NCI-H2029 (cell line): Measurements from ENCODE around the gene FAM131C.
"Not testable (repeated sequence)": the region's sequence is repeated elsewhere in the genome, so short reads cannot be mapped to it uniquely, and the experiment has no call there.

ENCODE experiments used
- DNase-seq: peaks from one replicate; lab custom pipeline; 2025; lab: John Stamatoyannopoulos, UW

Gene FAM131C

DNA sequence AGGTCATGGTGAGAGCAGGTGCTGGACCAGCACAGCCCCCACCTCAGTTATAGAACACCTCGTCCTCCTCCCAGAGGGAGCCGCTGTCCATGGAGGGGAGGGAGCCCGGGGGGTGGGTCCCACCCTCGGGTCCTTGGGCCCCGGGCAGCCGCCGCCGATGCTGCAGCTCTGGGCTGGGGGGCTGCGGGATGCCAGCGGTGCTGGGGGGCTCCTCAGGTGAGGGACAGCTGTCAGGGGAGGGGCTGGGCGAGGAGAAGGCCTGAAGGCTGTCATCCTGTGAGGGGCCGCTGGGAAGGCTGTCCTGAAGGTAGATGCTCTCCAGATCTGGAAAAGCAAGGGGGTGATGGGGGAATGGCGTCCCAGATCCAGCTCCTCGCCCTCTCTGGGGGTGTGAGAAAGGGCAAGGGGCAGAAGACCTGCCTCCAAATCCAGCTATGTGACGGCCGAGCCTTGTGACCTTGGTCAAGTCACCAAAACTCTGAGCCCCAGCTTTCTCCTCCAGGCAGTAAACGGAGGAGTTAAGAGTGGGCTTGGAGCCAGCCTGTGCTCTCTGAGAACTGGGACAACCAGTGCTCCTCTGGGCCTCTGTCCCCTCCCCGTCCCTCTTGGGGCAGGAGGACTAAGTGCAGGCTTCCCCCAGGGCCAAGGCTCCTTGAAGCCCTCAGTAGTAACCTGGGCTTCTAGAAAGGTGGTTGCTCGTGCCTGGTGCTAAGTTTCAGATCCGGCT, 14.9 kb downstream of the FAM131C start:
- DNase-seq, result not testable (repeated sequence)

DNA sequence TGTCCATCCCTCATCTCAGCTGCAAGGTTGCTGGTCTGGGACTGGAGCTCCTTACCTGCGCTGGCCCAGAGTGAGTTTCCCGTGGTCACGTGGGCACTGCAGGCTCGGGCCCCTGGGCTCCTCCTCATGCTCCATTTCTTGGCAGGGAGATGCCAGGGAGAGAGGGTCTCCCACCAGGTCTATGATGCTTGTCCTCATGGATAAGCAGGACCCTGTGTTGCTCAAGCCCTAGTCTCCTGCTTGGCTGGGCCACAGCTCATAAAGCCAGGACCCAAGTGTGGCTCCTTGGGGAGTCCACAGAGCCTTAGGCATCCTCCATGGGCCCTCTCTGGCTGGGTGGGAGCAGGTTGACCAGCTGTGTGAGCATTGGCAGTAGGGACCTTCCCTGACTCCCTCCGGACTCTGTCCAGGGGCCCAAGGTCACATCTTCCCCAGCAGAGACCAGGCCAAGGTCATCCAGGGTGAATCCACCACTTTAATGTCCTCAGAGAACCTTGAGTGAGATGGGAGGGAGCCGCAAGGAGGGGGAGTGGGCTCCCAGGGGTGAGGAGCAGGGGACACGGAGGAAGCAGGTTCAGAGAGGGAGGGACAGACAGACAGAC, 16.0 kb downstream of the FAM131C start:
- not testable (repeated sequence) for DNase-seq

DNA sequence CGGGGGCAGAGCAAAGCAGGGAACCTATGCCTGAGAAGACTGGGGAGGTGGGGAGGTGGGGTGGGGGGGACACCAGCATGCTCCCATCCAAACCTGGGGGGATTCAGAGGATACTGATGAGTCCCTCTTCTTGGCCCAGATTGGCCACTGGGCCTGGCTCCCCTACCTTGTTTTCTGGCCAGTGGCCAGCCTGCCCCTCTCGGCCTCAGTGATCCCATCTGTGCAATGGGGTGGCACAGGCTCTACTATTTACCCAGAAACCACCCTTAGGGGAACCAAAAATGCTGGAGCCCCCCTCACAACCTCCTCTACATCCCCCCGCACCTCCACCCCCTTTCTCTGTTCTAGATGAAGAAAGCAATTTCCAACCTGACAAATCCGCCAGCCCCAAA, 16.9 kb downstream of the FAM131C start:
- not testable (repeated sequence) for DNase-seq

DNA sequence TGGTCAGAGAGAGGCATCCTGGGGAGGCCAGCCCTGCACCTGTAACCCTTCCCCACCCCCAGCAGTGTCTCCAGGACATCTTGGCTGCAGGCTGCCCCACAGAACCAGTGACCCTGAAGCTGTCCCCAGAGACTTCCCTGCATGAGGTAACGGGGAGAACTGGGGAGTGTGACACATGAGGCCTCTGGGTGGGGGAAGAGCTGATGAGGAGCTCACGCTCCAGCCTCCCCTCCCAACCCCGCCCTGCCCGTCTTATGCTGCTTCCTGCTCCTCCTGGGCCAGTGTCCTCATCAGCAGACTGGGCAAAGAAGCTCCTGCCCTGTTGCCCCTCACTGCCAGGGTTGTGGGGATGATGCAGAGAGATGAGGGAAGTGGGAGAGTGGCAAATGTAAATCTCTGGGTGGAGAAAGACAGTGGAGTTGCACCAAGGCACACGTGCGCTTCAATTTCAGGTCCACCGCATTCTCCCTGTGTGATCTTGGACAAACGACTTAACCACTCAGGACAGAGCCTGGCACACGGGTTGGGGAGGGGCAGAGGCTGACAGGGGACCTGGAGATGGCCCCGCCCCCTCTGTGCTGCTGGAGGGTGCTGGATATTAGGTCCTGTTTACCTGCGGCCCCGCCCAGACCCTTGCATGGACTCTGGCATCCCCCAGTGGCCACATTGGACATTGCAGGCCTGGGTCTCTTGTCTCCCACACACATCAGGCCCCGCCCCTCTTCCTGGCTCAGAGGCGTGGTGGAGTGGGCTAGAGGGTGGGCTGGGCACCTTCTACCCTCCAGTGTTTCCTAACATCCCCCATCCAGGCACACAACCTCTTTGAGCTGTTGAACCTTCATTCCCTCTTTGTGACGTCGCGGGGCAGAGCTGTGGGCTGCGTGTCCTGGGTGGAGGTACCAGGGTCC, 17.6 kb downstream of the FAM131C start:
- peak; percentile 89 for DNase-seq

DNA sequence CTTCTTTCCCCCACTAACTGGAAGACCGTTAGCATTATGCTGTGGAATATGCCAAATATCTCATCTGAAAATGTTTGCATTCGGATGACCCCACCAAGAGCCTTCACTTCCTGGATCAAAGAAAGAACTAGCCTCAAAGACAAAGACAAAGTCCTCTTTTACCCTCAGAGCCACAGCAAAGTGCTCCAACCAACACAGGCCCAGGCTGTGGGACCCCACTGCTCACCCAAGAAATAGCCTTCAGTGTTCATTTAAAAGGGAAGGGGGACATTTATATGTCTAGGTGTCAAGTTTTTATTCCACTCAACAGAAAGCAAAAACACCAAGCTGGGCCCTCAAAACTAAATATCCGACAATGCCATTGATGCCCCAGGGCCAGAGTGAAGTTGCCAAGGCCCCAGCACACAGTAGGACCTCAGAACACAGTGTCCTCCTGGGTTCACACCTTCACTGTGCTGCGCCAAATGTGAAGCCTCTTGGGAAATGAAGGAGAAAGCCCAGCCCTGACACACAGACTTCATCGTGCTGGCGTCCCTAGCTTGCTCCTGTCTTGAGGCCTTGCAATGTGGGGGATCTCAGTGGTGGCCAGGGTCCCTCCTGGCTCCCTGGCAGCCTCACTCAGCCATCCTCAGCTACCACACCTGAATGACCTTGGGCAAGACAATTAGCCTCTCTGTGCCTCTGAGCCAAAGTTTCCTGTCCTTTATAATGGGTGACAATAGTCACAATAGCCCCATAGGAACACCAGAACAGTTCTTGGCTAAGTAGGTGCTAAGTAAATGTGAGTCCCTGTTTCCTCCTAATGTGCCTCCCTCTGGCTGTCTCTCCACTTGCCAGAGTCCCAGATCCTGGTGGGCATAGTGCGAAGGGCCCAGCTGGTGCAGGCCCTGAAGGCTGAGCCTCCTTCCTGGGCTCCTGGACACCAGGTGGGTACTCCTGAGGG, 18.6 kb downstream of the FAM131C start:
- no peak for DNase-seq

DNA sequence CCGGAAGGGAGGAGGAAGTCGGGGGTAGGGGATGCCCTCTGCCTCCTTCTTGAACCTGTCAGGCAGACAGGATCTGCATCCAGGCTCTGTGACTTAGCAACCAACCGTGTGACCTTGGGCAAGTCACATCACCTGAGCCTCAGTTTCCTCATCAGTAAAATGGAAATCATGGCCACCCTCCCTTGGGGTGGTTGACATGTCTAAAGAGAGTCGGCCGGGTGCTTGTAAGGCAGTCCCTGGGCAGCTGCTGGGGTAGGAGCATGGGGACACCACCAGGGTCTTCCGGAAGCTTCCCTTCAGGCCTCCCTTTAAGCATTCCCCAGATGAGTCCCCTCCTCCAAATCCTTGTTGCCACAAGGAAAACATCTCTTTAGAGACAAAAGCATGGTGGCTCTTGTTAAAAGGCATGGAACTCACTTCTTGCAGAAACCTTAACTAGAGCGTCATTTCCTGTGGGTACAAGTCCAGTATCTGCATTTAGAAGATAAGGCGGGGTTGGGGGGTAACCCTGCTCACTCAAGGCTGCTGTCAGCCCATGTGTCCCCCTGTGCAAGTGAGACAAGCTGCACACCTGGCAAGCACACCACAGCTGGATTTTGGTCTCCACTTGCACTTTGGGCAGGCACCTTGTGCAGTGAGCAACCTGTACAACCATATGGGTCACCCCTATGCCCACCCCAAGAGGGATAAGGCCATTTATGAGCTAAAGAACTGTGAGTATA, 19.5 kb downstream of the FAM131C start:
- DNase-seq, result no peak

DNA sequence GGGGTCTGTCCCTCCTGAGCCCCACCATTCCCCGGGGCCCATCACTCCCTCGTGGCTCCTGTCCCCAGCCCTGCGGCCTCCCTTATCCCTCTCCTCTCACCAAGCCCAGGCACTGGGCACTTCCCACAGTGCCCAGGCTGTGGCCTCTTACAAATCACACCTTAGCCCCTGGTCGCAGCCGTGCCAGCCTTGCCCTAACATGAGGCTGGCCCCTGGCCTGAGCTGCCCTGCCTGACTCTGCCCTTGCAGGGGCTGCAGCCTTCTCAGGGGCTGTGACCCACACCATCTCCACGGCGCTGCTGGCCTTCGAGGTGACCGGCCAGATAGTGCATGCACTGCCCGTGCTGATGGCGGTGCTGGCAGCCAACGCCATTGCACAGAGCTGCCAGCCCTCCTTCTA, 21.5 kb downstream of the FAM131C start:
- DNase-seq, result not testable (repeated sequence)

DNA sequence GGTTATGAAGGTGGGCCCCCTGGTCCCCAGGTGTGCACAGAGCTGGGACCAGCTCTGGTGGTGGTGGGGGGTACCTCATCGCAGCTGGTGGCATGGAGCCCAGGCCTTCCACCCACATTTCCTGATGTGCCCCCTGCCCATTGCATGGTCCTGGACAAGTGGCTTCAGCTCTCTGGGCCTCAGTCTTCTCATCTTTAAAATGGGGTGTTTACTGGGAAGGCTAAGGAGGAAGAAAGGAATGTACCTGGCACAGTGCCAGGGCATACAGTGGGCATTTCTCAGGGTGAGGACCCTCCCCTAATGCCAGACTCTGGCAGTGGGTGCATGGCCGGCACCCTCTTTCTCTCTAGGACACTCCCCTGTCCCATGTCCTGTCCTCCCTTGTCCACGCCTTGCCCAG, 22.4 kb downstream of the FAM131C start:
- DNase-seq, result no peak

DNA sequence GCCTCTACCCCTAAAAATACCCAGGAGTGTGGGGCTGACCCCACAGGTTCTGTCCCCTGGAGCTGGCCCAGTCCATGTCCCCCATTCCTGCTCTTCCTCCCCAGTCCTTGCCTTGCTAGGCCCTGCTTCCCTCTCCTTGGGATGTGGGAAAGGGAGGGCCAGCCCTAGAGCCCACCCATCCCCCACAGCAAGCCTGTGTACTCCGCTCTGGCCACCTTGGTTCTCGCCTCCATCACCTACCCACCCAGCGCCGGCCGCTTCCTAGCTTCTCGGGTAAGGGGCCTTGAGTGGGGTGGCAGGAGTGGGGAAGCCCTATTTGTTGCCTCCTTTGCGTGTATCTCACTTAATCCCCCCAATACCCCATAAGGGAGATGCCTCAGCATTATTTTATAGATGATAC, 23.1 kb downstream of the FAM131C start:
- DNase-seq, result no peak

DNA sequence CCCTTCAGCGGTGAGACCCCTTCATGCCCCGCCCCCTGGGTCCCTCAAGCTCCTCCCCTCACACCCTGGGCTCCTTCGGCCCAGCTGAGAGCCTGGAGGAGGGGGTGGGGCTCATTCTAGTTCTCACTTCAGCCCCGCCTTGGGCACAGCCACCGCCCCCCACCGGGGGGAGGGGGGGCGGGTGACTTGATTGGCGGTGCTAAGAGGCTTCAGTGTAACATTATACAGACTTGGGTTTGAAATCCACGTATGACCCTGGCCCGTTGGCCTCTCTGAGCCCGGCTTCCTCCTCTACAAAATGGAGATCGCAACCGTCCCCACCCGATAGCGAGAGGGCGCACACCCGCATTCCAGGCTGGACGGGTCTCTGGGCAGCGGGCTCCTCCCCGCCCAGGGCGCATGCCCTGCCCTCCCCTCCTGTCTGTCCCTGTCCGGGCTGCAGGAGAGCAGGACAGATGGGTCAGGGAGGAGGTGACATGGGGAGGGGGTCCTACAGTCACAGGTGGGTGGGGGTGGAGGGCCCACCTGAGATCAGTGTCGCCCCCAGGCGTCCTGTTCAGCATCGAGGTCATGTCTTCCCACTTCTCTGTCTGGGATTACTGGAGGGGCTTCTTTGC, 24.8 kb downstream of the FAM131C start:
- peak; percentile 54 for DNase-seq

DNA sequence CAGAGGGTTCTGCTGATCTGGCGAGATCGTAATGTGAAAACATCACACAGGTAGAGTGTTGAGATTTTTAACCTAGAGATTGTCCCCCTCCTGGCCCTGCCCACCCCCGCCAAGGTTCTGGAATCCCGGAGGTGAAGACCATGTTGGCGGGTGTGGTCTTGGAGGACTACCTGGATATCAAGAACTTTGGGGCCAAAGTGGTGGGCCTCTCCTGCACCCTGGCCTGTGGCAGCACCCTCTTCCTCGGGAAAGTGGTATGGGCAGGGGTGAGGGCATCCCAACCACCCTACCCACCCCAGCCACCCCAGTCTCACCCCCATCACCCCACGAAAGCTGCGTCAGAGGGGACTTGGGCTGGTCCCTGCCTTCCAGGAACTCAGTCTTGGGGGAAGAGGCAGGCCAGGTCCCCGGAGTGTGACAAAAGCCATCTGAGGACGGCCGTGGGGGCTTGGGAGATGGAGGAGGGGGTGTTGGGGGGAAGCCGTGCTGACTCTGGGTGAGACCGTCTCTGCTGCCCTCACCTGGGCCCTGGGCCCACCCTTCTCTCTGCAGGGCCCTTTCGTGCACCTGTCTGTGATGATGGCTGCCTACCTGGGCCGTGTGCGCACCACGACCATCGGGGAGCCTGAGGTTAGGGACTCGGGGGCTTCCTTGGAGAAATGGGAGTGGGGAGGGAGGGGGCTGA, 25.5 kb downstream of the FAM131C start:
- no peak for DNase-seq

DNA sequence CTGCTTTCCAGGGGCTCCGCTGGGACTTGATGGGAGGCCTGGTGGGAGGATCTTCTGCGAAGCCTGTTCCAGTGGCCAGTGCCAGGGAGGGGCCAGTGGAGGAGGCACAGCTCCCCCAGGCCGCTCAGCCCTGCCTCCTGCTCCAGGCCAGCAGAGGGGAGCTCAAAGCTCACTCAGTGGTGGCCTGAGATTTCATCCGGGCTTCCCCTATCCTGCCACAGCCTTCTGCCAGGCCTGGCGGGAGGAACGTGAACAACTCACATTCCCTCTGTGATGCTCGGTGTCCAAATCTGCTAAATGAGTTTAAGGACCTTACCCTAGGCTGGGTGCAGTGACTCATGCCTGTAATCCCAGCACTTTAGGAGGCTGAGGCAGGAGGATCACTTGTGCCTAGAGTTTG, 26.6 kb downstream of the FAM131C start:
- no peak for DNase-seq

DNA sequence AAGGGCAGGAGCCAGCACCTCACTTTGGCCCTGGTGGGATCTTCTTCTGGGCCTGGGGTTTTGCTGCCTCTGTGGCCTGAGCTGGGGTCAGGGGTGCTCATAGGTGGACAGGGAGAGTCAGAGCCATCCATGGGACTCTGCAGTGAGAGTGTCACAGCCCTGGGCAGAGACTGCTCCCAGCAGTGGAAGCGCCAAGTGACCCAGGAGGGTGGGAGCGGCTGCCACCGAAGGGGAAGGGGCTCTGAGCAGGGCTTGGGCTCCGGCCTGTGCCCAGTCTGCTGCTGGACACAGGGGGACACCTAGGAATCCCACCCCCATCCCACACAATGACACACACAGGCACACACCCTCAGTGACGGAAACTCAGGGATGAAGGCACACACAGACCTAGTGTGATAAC, 29.5 kb downstream of the FAM131C start:
- DNase-seq, result no peak

DNA sequence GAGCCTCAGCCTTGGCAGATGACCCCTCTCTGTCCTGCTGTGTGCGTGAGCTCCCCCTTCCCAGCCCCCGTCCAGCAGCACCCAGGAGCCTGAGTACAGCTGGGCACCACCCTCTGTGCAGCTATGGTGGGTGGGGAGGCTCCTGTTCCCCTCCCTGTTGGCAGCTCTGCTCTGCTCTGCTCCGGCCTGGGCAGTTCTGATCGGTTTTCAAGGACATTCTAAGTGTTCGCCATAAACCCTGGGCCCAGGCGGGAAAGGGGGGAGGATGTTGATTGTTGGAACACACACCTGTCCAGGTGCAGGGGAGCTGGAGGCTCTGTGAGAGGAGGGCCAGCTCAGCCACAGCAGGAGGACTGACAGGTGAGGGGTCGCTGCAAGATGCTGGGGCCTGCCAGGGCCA, 29.9 kb downstream of the FAM131C start, which contains the start of gene CLCNKB:
TSS of gene CLCNKB (plus strand) at position 262 of the 400 bp plus-strand sequence. CDS start 711 bp downstream, outside the sequence.
- peak; percentile 45 for DNase-seq

DNA sequence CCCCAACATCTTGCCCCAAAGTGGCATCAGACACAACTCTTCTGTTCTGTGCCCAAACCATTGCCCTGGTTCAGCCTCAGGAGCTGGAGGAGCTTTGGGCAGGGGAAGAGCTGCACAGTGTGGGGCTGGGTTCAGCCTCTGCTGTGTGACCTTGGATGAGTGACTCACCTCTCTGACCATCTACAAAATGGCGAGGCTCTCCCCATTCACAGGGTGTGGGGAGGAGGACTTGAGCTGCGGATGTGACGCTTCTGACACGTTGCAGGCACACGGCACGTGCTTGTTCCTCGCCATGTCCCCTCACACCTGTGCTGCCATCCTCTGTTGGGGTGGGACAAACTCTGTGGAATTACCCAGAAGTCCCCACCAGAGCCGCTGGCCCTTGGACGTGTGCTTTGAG, 30.8 kb downstream of the FAM131C start:
- DNase-seq, result not testable (repeated sequence)

DNA sequence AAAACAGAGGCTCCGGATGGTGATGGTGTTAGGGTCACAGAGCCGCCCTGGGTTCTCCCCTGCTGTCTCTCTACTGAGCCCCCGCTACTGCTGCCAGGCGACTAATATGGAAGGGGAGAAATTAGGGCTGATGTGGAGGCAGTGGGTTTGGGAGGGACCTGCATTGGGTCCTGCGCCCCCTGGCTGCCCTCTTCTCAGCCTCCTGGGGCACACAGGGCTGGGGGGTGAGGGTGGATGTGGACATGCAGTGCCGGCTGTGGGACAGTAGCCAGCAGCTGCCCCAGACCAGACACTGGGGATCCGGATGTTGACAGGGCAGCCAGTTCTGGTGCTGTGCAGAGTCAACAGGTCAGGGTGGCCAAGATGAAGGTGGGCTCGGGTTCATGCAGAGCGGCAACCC, 31.4 kb downstream of the FAM131C start:
- no peak for DNase-seq

DNA sequence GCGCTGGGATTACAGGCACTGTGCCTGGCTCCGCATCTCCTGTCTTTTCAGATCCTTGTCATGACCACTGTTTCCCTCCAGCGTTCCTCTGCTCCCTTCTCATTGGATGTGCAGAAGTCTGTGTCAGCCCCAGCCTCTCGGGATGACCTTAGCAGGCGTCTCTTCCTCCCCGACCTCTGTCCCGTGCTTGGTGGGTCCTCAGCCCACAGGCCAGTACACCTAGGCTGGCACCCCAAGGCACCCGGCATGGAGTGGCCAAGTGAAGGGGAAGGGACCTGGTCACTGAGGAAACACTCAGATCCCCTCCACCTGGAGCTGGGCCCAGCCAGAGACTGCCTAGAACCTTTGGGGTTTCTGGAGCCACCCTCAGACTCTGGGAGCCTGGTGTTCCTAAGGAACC, 32.3 kb downstream of the FAM131C start:
- DNase-seq, result no peak

DNA sequence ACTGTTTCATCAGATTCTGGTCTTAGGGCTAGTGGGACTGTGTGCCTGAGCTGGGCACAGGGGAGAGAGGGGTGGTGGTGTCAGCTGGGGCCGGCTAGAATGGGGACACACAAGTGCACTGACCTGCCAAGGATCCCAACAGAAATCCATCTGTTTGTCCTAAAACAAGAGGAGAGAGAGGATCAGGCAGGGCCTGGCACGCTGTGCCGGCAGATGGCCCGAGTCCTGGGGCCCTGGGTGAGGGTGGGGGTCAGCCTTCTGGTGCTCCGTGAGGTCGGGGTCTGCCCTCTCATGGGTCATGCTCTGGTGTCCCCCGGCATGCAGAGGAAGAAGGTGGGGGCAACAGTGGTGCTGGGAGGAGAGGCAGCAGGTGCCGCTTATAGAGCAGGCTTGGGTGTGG, 33.6 kb downstream of the FAM131C start:
- not testable (repeated sequence) for DNase-seq

DNA sequence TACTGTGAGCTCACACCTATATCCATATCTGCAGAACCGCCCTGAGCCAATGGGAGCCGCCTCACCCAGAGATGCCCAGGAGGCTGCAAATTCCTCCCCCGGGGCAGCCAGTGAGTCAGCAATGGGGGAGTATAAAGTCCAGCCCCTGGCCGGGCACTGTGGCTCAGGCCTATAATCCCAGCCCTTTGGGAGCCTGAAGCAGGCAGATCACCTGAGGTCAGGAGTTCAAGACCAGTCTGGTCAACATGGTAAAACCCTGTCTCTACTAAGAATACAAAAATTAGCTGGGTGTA, 34.9 kb downstream of the FAM131C start:
- DNase-seq, result no peak

DNA sequence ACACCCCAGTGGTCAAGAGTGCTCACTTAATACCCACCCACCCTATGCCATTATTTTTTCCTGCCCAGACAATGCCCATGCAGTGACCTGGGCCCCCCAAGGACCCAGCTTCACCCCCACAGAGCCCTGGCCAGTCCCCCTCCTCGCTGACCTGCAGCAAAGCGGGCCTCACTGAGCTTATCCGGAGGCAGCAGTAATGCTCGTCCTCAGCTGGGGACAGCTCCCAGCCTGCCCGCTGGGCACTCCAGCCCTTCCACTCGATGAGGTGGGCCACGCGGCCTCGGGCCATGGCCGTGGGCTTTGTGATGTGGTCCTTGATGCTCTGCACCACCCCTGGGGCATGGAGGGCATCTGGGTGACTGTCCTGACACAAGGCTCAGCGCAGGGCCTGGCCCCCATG, 37.0 kb downstream of the FAM131C start:
- not testable (repeated sequence) for DNase-seq
